GM18519 (cell line): ENCODE results near the gene FAM186B.
A peak's percentile ranks its signal among the peaks of the same experiment; 100 is the strongest.

Experiments
- ATAC-seq: cut with Tn5 transposase; IDR thresholded peaks from one replicate; pipeline ENCODE4 v1.9.1; 2021; ENCODE audit warnings: mild to moderate bottlenecking, moderate library complexity; ENCODE audit not compliant: unreplicated experiment, low FRiP score

FAM186B gene

GRCh38 chr12:49568442-49569162 is 36.8 kb downstream of the FAM186B start:
- peak; percentile 16 for ATAC-seq

GRCh38 chr12:49567611-49568441 is 37.6 kb downstream of the FAM186B start, which contains the start of gene MCRS1:
Gene MCRS1, minus strand, starts transcription at chr12:49568142. Its CDS starts 1,411 bp downstream, at chr12:49566731.
- ATAC-seq: peak; percentile 55

GRCh38 chr12:49567302-49567610 is 38.2 kb downstream of the FAM186B start:
- no peak for ATAC-seq

GRCh38 chr12:49566361-49566760 is 39.1 kb downstream of the FAM186B start:
- ATAC-seq: no peak

GRCh38 chr12:49565406-49566265 is 39.8 kb downstream of the FAM186B start:
- ATAC-seq: no peak

GRCh38 chr12:49564686-49565405 is 40.6 kb downstream of the FAM186B start:
- no peak for ATAC-seq

- no peak for ATAC-seq
These were observed 41.3 kb downstream of the FAM186B start for GRCh38 chr12:49563951-49564685.

GRCh38 chr12:49562831-49563230 is 42.6 kb downstream of the FAM186B start:
- ATAC-seq: no peak

- ATAC-seq: no peak
These were observed 43.2 kb downstream of the FAM186B start for GRCh38 chr12:49562233-49562632.

- no peak for ATAC-seq
These were observed 44.7 kb downstream of the FAM186B start for GRCh38 chr12:49560695-49561094.

GRCh38 chr12:49559011-49559675 is 46.3 kb downstream of the FAM186B start:
- ATAC-seq: no peak

- no peak for ATAC-seq
These were observed 46.9 kb downstream of the FAM186B start for GRCh38 chr12:49558526-49558925.

- ATAC-seq: no peak
These were observed 47.6 kb downstream of the FAM186B start for GRCh38 chr12:49557917-49558215.

- no peak for ATAC-seq
These were observed 48.1 kb downstream of the FAM186B start for GRCh38 chr12:49557187-49557916.

GRCh38 chr12:49556391-49557186 is 48.9 kb downstream of the FAM186B start:
- no peak for ATAC-seq

GRCh38 chr12:49555631-49556390 is 49.6 kb downstream of the FAM186B start:
- ATAC-seq: no peak

- no peak for ATAC-seq
These were observed 51.2 kb downstream of the FAM186B start for GRCh38 chr12:49554266-49554665.
